AG04450 (cell line): Measurements from ENCODE around the gene DNMT3B. TPM values are rescaled to one million over a fixed set of nuclear protein-coding genes. Genes with fewer than 3 reads are reported as not detected.

Experiments
- CTCF ChIA-PET: fragments of 300-600, 350-600 bp; formaldehyde crosslinking; extraction: SDS; loops from one replicate; lab custom pipeline; 2022; ENCODE audit warnings: antibody characterized with exemption, inconsistent platforms; lab: Charles Lee
- POLR2A ChIA-PET: fragments of 350-600 bp; formaldehyde crosslinking; extraction: SDS; loops from one replicate; lab custom pipeline; 2021; ENCODE audit warnings: antibody characterized with exemption, inconsistent platforms; lab: Yijun Ruan, JAX
- DNase-seq: peaks from one replicate; pipeline ENCODE4 v3.0.0-alpha.2; 2011; ENCODE audit warnings: low read depth, low spot score
- H3K27ac ChIP-seq: one replicate; pipeline ENCODE4 v1.5.1; 2012; ENCODE audit warnings: low read depth, low read length, control low read depth
- H3K27me3 ChIP-seq: one replicate; pipeline ENCODE4 v1.6.0; 2012; ENCODE audit warnings: low read length; ENCODE audit not compliant: control insufficient read depth, insufficient read depth
- H3K4me3 ChIP-seq: 2 replicates; pipeline ENCODE4 v1.5.1; 2011; ENCODE audit warnings: mild to moderate bottlenecking, low read depth, low read length, control low read depth
- H3K9me3 ChIP-seq: 2 replicates; pipeline ENCODE4 v1.5.1; 2012; ENCODE audit warnings: low read length; ENCODE audit not compliant: control insufficient read depth, insufficient read depth
- CTCF ChIP-seq: IDR thresholded peaks from 2 replicates; pipeline ENCODE4 v1.5.1; 2011; ENCODE audit warnings: low read depth, low read length, control low read depth, inconsistent platforms
- polyA plus RNA-seq: library from polyadenylated mRNA; depleted of rRNA; stranded (reverse); fragments of >200 nt; gene quantifications from 2 replicates; pipeline ENCODE4 v1.2.3, GENCODE V29; 2011; rRNA removed

Gene DNMT3B
- polyA plus RNA-seq, 1 experiment, result 1.8 TPM

- no peak for DNase-seq
- POLR2A ChIA-PET, result no interaction called here
- Histone ChIP-seq H3K4me3 (no peak overlapping the region), H3K27ac (no peak overlapping the region), H3K27me3 (no peaks in the 10 kb centered on the region), H3K9me3 (no peaks in the 10 kb centered on the region)
- TF ChIP-seq CTCF, result no peak
- CTCF ChIA-PET, result no interaction called here
Measured at GRCh38 chr20:32849577-32849976, 87.4 kb downstream of the DNMT3B start.

- Histone ChIP-seq H3K27me3 (no peaks in the 10 kb centered on the region), H3K9me3 (no peaks in the 10 kb centered on the region), H3K4me3 (no peak overlapping the region), H3K27ac (no peak overlapping the region)
- no peak for TF ChIP-seq CTCF
- CTCF ChIA-PET, result interaction anchor here (0.7 kb wide), 1 partner anchor 64 kb away, joined by 3 read pairs; no protein-coding TSS in a partner anchor
- no peak for DNase-seq
- POLR2A ChIA-PET, result no interaction called here
Measured at GRCh38 chr20:32855387-32855786, 93.2 kb downstream of the DNMT3B start.

GRCh38 chr20:32858189-32858588, 96.0 kb downstream of the DNMT3B start:
- no peaks in the 10 kb centered on the region for H3K27me3 ChIP-seq
- no peak for TF ChIP-seq CTCF
- ChIA-PET CTCF (no interaction called here), POLR2A (no interaction called here)
- no peaks in the 10 kb centered on the region for H3K9me3 ChIP-seq
- no peak for DNase-seq
- no peak overlapping the region for H3K27ac ChIP-seq
- no peak overlapping the region for H3K4me3 ChIP-seq

Other genes starting within 250 kb of the DNMT3B start
- gene NOL4L, start 177.1 kb upstream of the DNMT3B start, polyA plus RNA-seq, result 6.7 and 8.3 TPM in 2 replicates
- gene C20orf203, start 88.4 kb upstream of the DNMT3B start, polyA plus RNA-seq, result not detected in 2 replicates
- 84.8 and 88.1 TPM in 2 replicates for gene COMMD7, start 18.9 kb upstream of the DNMT3B start, polyA plus RNA-seq
- 112 and 128 TPM in 2 replicates for gene MAPRE1, start 57.6 kb downstream of the DNMT3B start, polyA plus RNA-seq
- gene EFCAB8, start 96.5 kb downstream of the DNMT3B start, polyA plus RNA-seq, result not detected in 2 replicates
- not detected in 2 replicates for gene SUN5, start 242.0 kb downstream of the DNMT3B start, polyA plus RNA-seq
- gene BPIFB2, start 245.3 kb downstream of the DNMT3B start, polyA plus RNA-seq, result not detected in 2 replicates